ENCODE measurements around the gene KRT75. TPM values are rescaled to one million over a fixed set of nuclear protein-coding genes. Genes with fewer than 3 reads are reported as not detected.

The KRT75 gene
- total RNA-seq (2022; extraction: Qiagen RNA extraction; ENCODE audit: low read depth): 0.12 to 0.20 TPM (median 0.16 TPM) in 4 of 5 replicates, not detected in the other

GRCh38 chr12:52434081-52434733 is at the start of gene KRT75:
Gene KRT75 (minus strand): TSS chr12:52434371. CDS start chr12:52434304, 67 bp downstream.

GRCh38 chr12:52473768-52474167 is 39.6 kb upstream of the KRT75 start, which contains the start of gene KRT6C:
Gene KRT6C (minus strand): TSS chr12:52473805. CDS start chr12:52473737, 68 bp downstream.

DNA sequence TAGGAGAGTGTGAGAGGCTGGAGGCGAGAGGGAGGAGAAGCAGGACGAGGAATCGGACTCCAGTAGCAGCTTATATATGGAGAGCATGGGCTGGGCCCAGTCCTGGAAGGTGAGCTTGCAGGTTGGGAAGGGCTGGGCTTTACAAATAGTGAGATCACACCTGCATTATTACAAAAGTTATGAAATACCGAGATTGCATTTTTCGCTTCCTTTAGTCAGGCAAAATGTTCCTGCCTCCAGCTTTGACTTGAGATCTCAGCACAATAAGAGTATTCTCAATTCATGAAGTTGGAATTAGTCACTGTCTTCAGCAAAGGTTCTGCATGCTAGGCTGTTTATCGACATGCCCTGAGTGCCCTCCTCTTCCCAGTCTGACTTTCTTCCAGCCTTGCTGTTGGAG is 17.9 kb upstream of the KRT75 start, which contains the start of gene KRT6B:
KRT6B (minus strand) TSS at position 46 of the 400 bp plus-strand sequence. CDS start 68 bp downstream, outside the sequence.

DNA sequence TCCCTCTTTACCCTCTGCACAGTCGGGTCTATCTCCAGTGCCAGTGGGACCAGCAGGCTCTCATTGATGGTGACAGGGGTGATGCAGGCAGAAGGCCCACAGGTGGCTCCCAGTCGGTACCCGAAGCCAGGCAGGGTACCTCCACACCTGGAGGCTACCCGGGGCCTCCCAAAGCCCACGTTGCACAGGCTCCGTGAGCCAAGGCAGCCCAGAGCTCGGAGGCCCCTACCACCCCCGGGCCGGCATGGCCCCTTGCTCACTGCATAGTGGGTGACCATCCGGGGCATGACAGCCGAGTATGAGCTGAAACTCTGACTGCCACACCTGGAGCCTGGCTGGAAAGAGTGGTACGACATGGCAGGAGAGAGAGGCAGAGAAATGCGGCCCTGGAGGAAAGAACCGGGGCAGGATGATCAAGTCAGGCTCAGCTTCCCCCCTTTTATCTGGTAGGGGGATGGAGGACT is 28.2 kb downstream of the KRT75 start, which contains the start of gene KRT82:
KRT82 (minus strand) TSS at position 414 of the 464 bp plus-strand sequence; CDS start at position 356, 58 bp downstream.

GRCh38 chr12:52385226-52385702 is 48.9 kb downstream of the KRT75 start, which contains the start of gene KRT84:
Gene KRT84 (minus strand): TSS chr12:52385652. CDS start chr12:52385585, 67 bp downstream.

Other genes starting within 250 kb of the KRT75 start
- gene KRT80, start 242.4 kb downstream of the KRT75 start, total RNA-seq (2022; extraction: Qiagen RNA extraction; ENCODE audit: low read depth): 37.5 to 66.0 TPM (median 57.9 TPM) in 5 replicates
- 3,669 to 5,808 TPM (median 4,897 TPM) in 5 replicates for gene KRT7, start 201.1 kb downstream of the KRT75 start, total RNA-seq (2022; extraction: Qiagen RNA extraction; ENCODE audit: low read depth)
- 32.5 to 48.5 TPM (median 46.2 TPM) in 5 replicates for gene KRT86, start 159.7 kb downstream of the KRT75 start, total RNA-seq (2022; extraction: Qiagen RNA extraction; ENCODE audit: low read depth)
- 2,470 to 4,224 TPM (median 3,729 TPM) in 5 replicates for gene KRT81, start 142.8 kb downstream of the KRT75 start, total RNA-seq (2022; extraction: Qiagen RNA extraction; ENCODE audit: low read depth)
- 2.9 to 6.1 TPM (median 5.1 TPM) in 5 replicates for gene KRT83, start 113.0 kb downstream of the KRT75 start, total RNA-seq (2022; extraction: Qiagen RNA extraction; ENCODE audit: low read depth)
- gene KRT85, start 66.9 kb downstream of the KRT75 start, total RNA-seq (2022; extraction: Qiagen RNA extraction; ENCODE audit: low read depth): not detected in 5 replicates
- not detected in 5 replicates for gene KRT84, start 48.7 kb downstream of the KRT75 start, total RNA-seq (2022; extraction: Qiagen RNA extraction; ENCODE audit: low read depth)
- gene KRT82, start 28.0 kb downstream of the KRT75 start, total RNA-seq (2022; extraction: Qiagen RNA extraction; ENCODE audit: low read depth): not detected in 5 replicates
- 0.11 TPM in 1 of 5 replicates, not detected in the others for gene KRT6B, start 17.8 kb upstream of the KRT75 start, total RNA-seq (2022; extraction: Qiagen RNA extraction; ENCODE audit: low read depth)
- not detected in 5 replicates for gene KRT6C, start 39.4 kb upstream of the KRT75 start, total RNA-seq (2022; extraction: Qiagen RNA extraction; ENCODE audit: low read depth)
- 3.0 to 5.6 TPM (median 5.1 TPM) in 5 replicates for gene KRT6A, start 58.9 kb upstream of the KRT75 start, total RNA-seq (2022; extraction: Qiagen RNA extraction; ENCODE audit: low read depth)
- 0.20 to 0.49 TPM (median 0.25 TPM) in 5 replicates for gene KRT5, start 86.0 kb upstream of the KRT75 start, total RNA-seq (2022; extraction: Qiagen RNA extraction; ENCODE audit: low read depth)
- not detected in 5 replicates for gene KRT71, start 118.8 kb upstream of the KRT75 start, total RNA-seq (2022; extraction: Qiagen RNA extraction; ENCODE audit: low read depth)
- gene KRT74, start 139.5 kb upstream of the KRT75 start, total RNA-seq (2022; extraction: Qiagen RNA extraction; ENCODE audit: low read depth): not detected in 5 replicates
- gene KRT72, start 167.1 kb upstream of the KRT75 start, total RNA-seq (2022; extraction: Qiagen RNA extraction; ENCODE audit: low read depth): not detected in 5 replicates
- gene KRT73, start 184.2 kb upstream of the KRT75 start, total RNA-seq (2022; extraction: Qiagen RNA extraction; ENCODE audit: low read depth): not detected in 5 replicates
- gene KRT2, start 217.8 kb upstream of the KRT75 start, total RNA-seq (2022; extraction: Qiagen RNA extraction; ENCODE audit: low read depth): not detected in 5 replicates
- not detected in 5 replicates for gene KRT1, start 246.0 kb upstream of the KRT75 start, total RNA-seq (2022; extraction: Qiagen RNA extraction; ENCODE audit: low read depth)

Data from A549 treated with ZK216348 at 1 μM for 4 hours (cell line).